Activated CD4-positive, alpha-beta T cell treated with anti-CD3 and anti-CD28 coated beads, Interleukin-2, amount 50 U/mL, for 1 hour (primary cell): ENCODE data around the gene KDM2B.

Experiments used
- DNase-seq: peaks from one replicate; pipeline ENCODE4 v3.0.0-alpha.2; 2020

The KDM2B gene

DNA sequence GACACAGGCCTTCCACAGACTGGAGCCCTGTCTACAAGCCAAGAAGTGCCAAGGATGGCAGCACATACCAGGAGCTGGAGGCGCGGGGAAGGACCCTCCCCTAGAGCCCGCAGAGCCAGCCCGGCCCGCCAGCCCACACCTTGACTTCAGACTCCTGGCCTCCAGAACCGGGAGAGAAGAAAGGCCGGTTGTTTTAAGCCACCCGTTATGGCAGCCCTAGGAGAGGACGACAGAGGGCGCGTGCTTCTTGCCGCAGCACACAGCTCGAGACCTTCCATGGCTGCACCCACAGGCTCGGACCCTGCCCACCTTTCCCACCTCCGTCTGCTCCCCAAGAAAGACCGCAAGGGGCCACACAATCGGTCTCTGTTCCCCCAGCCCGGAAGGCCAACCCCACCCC lies 127.2 kb downstream of the KDM2B start:
- no peak for DNase-seq

DNA sequence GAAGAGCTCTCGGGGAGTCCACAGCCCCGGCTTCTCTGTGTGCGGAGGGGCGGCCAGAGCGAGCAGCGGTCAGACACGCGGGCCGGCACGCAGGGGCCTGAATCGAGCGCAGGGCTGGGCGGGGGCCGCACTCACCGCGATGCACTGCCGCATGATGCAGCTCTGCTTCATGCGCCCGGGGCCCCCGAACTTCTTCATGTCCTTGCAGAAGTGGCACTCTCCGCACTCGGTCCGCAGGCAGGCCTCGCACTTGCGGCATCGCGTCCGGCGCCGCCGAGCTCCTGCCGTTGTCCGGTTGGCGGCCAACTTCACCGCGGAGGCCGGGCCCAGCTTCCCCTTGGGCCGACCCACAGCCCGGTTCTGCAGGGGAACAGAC lies 127.8 kb downstream of the KDM2B start:
- DNase-seq = no peak

DNA sequence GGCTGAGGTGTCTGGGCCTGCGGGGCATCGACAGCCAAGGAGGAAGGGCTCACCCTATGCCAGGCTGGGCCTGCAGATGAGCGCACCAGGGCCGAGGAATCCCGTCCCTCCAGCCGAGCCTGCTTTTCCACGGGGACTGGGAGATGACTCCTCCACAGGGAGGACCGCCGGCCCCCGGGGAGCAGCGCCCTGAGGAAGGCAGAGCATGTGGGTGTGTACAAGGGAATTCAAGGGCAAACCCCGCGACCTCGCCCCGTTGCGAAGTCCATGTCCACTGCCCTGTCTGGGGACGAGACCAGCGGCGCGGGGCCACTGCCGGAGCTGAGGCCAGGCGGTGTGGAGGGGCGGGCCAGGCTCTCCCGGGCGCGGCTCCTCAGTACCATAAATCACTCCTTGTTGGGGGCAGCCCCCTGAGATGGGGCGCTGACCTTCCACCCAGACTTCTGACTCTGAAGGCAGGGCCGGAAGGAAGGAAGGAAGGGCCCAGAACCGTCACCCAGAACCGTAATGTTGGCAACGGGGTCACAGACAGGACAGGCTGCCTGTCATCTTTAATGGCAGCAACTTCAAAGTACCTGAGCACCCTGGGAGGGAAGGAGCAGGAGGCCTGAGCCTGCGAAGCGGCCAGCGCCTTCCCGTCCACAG lies 128.4 kb downstream of the KDM2B start:
- no peak for DNase-seq

DNA sequence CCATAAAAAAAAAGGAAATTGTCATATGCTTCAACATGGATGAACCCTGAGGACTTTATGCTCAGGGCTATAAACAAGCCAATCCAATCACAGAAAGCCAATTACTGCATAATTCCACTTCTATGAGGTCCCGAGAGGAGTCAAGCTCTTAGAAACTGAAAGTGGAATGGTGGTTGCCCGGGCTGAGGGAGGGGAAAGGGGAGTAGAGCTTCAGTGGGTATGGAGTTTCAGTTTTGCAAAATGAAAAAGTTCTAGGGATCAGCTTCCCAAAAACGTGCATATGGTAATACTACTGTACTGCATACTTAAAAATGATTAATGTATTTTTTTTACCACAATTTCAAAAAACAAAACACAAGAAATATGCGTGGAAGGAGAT lies 128.9 kb downstream of the KDM2B start:
- no peak for DNase-seq

DNA sequence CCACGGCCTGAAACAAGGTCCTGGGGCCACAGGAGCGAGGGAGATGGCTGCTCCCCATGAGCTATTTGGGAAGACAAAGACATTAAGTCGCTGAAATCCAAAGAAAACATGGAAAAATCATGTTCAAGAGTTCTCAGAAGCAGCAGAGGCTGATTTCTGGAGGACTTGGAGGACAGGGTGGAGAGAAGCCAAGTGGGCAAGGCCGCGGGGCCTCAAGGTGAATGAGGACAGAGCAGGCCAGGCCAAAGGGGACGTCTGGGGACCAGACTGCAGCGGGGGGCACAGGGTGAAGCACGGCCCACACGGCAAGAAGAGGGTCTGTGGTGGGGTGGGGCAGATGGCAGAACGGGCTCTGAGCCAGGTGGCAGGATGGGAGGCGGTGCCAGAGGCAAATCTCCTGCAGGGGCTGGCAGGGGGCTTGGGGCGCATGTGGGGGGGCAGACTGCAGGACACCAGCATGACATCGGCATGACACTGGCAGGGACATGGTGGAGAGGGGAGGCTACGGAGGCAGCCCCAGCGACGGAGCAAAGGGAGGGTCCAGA lies 132.0 kb downstream of the KDM2B start:
- no peak for DNase-seq

DNA sequence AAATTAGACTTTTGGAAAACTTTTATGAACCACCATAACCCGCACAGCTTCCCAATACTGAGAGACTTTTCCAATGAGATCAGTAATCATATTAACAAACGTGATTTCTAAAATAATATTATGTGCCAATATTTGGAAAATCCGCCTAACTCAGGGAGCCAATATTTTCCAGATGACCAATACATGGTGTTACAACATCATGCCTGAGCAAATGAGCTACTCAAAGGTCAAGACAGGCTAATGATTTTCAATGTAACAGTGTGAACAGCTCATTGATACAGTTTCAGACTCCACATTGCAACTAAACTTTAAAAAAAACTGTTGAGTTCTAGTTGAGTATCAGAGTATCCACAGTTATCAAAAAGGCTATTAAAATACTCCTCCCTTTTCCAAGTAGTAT lies 134.1 kb downstream of the KDM2B start:
- DNase-seq = no peak

DNA sequence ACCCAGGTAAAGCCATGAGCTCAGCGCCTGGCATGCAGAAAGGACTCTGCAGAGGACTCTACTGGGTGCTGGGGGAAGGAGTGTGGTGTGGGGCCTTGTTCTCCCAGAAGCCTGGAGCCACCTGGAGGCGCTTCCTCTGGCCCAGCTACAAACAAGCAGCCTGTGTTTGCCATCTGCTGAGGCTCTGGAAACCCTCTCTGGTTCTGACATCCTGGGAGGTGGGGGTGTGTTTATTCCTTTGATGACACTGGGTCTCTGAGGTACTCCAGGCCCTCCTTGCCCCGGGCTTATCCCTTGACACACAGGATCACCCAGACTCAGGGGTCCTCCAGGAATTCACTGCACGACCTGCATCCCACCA lies 136.0 kb downstream of the KDM2B start:
- DNase-seq = no peak

DNA sequence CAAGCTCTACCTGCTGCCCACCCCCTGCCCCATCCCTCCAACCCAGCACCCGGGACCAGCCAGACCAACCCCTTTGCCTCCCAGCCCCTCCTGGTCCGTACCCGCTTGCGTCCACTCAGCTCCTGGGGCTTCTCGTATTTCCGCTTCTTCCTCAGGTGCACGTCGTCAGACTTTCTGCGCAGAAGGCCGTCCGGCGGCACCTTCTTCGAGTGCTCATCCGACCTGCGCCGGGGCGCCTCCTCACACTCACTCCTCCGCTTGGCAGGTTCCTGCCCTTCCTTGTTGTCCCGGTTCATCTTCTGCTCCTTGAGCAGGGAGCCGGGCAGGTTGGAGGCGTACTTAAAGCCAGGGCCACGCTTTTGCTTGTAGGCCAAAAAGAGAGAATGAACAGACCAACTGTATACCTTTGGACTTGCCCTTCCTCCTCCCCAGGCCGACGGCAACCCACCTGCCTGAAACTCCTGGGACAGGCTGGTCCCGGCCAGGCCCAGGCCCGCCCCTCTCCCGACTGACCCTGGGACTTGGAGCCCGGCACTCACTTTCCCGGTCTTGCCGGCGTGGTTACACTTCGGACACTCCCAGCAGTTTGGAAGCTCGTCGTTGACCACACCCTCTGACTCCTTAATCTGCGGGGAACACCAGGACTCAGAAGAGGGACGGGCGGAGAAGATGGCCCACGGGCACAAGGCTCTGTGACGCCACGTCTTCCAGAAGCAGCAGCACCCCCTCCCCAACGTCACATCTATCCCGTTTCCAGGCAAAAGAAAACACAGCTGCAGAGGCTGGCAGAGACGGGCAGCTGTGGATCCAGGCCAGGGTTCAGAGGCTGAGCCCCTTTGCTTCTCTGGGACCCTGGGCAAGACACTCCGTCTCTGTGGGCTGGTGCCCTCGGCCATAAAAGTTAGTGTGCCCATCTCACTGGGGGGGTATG lies 136.6 kb downstream of the KDM2B start:
- DNase-seq = no peak

DNA sequence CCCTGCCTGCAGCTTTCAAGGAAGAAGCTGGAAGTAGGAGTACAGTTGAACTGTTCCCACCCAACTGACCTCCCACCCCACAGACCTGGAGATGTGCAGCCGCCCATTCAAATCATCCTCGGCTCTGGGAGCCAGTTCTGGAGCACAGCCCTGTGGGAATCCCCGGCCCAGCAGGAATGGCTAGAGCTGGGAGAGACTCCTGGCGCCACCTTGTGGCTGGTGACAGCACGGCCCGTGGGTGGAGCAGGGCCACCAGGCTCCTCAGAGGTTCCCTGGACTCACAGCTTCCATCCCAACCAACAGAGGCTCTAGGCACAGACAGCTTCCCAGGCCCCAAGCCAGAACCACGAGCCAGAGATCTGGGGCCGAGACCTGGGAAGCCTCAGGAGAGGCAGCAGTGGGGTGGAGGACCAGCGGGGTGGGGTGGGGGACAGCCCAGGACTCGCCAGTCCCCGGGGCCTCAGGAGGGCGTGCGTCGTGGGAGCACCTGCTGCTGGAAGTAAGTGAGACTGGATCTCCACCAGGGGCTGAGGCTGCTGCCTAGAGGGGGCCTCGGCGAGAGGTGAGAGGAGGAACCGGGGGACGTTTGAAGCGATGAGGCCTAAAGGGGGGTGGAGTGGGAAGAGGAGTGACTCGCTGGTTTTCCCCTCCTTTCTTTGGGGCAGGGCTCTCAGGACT lies 137.5 kb downstream of the KDM2B start:
- peak; percentile 69 for DNase-seq

DNA sequence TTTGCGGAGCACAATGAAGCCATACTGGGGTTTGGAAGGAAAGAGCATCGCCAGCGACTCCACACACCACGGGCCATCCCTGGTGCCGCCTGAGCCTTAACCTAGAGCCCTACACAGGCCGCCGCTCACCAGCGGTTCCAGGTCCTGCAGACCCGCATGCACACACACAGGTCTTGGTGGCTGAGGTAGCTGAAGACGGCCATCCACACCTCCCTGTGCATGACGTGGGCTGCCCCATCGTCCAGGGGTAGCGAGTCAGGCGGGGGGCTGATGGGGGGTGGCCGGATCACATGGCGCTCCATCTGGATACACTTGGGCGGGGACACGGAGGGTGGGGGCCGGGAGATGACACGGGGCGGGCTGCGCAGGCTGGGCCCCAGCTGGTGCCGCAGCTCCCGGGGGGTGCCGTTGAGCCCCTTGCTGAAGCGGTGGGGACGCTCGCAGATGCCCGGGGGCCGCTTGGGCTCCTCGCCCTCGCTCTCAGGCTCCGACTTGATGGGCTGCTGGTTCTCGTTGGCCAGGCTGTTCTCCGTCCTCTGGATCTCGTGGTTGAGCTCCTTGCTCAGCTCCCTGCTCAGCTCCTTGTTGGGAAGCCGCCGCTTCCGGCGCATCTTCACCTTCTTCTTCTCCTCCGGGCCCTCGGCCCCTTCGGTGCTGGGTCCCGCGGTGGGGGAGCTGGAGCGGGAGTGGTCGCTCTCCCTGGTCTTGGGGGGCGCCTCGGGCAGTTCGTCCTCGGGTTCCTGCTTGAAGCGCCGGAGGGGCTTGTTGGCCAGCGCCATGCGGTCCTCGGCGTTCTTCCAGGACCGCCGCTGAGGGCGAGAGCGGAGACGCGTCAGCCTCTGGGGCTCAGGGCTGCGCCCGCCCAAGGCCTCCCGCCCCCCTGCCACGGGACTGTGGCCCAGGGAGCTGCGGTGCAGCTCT lies 138.5 kb downstream of the KDM2B start:
- DNase-seq = no peak

DNA sequence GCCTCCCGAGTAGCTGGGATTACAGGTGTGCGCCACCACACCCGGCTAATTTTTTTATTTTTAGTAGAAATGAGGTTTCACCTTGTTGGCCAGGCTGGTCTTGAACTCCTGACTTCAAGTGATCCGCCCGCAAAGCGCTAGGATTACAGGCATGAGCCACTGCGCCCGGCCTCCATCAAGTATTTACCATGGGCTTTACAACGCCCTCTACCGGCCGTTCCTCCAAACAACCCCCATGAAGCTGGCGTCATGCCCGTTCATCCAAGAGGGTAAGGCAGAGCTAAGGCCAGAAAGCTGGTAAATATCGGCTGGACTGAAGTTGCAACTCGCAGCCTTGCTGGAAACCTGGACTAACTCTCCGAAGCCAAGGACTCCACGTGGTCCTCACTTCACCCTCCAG lies 139.3 kb downstream of the KDM2B start:
- no peak for DNase-seq

DNA sequence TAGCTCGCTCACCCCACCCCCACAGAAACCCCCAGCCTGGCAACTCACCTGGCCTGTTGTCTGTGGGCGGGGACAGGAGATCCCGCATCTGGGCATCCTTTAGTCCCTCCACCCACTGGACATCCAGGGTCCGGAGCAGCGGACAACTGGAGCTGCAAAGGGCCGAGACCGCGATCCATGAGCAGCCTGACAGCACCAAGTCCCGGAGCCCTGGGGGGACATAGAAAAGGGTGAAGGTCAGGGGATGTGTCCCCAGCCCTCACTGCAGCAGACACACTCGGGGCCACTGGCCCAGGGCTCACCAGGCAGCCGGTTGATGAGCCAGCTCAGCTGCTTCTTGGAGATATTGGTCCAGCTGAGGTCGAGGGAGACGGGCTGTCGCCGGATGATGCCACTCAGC lies 140.1 kb downstream of the KDM2B start:
- DNase-seq = no peak

DNA sequence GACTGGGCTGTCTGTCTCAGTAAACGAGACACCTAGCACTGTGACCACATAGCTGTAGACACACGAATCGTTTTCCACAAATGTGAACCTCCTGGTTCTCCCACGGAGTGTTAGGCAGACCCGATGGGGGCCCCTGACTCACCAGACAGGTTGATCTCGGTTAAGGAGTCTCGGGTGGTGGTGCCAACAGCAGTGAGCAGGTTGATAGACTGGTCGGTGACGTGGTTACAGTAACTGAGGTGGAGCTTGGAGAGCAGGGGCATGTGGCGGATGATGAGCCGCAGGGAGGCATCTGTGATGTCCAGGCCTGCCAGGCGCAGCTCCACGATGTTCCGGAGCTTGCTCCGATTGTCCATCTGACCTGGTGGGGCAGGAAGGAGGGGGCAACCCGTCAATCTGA lies 141.1 kb downstream of the KDM2B start:
- DNase-seq = no peak

DNA sequence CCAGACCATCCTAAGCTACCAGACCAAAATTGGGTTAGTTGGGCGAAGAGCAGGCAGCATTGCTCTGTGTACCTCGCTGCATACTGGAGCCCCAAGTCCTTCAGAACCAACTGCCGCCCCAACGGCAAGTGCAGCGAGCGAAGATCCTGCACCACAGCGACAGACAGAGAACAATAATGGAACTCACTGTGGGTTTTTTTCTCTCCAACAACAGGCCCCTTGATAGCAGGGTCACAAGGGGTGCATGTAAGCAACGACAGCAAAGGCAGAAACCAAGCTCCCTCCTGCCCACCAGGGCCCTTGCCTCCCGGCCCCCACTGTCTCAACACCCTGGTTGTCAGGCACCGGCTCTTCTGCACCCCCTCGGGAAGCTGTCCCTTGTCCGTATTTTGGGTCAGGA lies 141.9 kb downstream of the KDM2B start:
- no peak for DNase-seq

DNA sequence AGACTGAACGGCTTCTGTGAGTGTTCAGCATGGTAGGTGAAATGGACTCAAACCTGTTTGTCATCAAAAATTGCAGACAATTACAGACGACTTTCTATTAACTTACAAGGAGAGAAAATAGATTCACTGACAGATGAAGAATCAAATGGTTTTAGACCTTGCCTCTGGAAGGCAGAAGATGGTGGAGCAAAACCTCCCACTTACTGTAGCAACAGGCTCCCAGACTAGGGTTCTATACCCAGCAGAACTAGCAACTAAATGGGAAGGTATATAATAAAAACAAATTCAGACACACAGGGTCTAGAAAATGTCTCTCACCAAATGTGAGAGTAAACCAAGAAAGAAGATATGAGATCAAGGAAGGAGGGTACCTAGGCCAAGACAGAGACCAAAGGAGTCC lies 144.1 kb downstream of the KDM2B start:
- DNase-seq = no peak

DNA sequence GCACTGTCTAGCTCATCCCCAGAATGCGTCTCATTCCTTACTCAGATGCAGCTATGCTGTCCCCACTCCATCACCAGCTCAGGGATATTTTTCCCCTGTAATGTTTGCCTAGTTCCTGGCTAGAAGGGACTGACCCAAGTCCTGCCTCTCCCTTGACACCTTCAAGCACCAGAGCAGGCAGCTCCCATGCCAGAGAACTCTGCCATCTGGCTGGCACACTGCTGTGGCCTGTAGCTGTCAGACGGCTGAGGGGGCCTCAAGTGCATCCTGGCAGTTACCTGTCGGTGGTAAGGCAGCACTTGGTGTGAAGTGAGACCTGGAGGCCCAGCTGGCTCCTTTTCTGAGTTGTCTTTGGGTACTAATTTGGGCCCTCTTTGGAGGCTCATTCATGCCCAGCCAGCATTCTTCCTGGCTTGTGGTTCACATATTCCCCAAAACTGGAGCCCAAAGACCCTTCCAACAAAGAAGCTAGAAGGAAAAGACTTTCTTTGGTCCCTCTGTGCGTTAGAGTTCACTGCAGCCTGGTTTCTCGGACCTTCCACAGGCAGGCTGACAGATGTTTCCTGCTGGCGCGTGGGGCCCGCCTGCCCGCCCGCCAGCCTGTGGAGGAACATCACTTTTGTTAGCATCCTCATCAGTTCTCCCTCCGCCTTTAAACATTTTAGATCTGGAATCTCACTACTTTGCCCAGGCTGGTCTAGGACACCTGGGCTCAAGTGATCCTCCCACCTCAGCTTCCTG lies 147.9 kb downstream of the KDM2B start:
- no peak for DNase-seq

DNA sequence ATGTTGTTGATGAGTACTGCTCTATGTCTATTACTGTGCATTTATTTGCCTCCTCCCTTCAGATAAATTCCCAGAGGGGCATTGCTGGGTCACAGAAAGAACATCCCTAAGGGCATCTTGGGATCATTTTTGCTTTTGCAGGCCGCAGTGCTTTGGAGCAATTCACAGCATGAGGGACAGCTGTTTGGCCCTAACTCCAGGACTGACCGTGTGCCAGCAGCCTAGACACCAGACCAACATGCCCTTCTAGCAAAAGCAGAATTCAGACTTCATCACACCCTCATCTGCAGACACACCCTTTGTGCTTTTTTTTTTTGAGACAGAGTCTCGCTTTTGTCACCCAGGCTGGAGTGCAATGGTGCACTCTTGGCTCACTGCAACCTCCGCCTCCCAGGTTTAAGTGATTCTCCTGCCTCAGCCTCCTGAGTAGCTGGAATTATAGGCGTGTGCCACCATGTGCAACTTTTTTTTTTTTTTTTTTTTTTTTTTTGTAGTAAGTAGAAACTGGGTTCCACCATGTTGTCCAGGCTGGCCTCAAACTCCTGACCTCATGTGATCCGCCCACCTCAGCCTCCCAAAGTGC lies 149.9 kb downstream of the KDM2B start:
- no peak for DNase-seq

DNA sequence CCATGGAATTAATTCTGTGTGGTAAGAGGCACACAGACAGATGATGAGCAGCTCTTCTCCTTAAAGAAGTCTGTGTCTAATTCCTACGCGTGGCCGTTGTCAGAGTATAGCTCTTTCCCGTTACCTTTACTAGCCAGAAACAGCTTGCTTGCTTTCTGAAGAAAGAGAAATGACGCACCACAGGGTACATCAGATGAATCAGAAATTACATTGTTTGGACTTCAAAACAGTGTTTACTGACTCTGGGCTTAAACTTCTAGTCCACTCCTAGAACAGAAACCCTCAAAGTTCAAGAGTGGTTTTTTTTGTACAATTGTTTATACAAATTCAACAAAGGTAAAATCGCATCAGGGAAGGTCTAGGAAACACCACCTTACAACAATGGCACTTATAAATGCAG lies 151.9 kb downstream of the KDM2B start:
- no peak for DNase-seq

DNA sequence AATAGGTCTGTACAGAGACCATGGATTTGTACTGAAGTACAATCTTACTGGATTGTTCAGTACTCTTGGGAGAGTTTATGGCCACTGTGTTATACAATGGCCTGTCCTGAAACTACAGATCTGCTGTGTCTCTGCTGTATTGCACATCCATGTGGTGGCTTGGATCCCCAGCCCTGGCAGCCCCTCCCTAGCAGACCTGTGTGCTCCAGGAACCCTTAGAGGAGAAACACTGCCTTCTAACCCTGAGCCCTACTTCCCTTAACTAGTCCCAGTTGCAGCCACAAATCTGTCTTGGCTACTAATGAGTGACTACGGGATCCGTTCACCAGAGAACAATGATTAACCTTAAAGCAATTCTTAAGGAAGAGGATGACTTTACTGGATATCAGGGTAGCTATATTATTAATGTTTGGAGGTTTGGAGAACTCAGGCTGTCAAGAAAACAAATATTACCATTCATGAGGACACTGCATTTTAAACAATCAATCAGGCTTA lies 153.2 kb downstream of the KDM2B start:
- no peak for DNase-seq

DNA sequence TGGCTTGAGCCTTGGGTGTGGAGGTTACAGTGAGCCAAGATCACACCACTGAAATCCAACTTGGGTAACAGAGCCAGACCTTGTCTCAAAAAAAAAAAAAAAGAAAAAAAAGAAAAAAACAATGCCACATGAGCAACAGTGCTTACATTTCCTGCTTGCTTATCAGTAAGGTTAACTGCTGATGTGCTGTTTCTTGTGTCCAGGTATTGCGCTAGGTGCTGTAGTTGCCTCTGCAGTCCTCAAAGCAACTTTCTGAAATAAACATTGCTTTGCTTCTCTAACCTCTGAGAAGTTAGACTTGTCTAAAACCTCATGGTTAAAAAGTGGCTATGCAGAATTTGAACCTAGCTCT lies 156.2 kb downstream of the KDM2B start:
- no peak for DNase-seq
